Stimulated activated CD4-positive, alpha-beta T cell treated with anti-CD3 and anti-CD28 coated beads, Interleukin-2, amount 100 ng/mL, for 4 hours (primary cell): ENCODE measurements around the gene RNLS.
A peak's percentile ranks its signal among the peaks of the same experiment; 100 is the strongest.

Experiments used
- DNase-seq: peaks from one replicate; pipeline ENCODE4 v3.0.0-alpha.2; 2020; ENCODE audit warnings: low read depth

RNLS gene

GRCh38 chr10:88428442-88428841 lies 154.7 kb downstream of the RNLS start:
- no peak for DNase-seq

GRCh38 chr10:88427024-88427423 lies 156.1 kb downstream of the RNLS start:
- DNase-seq: no peak

GRCh38 chr10:88424881-88425280 lies 158.2 kb downstream of the RNLS start:
- DNase-seq: no peak

- no peak for DNase-seq
Observed at GRCh38 chr10:88423732-88424131, 159.4 kb downstream of the RNLS start.

GRCh38 chr10:88421590-88421989 lies 161.5 kb downstream of the RNLS start:
- DNase-seq: no peak

GRCh38 chr10:88418871-88419270 lies 164.2 kb downstream of the RNLS start:
- no peak for DNase-seq

GRCh38 chr10:88417387-88418030 lies 165.6 kb downstream of the RNLS start:
- DNase-seq: no peak

- no peak for DNase-seq
Observed at GRCh38 chr10:88416801-88417200, 166.3 kb downstream of the RNLS start.

- no peak for DNase-seq
Observed at GRCh38 chr10:88415533-88416130, 167.5 kb downstream of the RNLS start.

- no peak for DNase-seq
Observed at GRCh38 chr10:88413412-88413811, 169.7 kb downstream of the RNLS start.

GRCh38 chr10:88411772-88412349 lies 171.3 kb downstream of the RNLS start:
- no peak for DNase-seq

- DNase-seq: no peak
Observed at GRCh38 chr10:88409824-88410223, 173.3 kb downstream of the RNLS start.

- no peak for DNase-seq
Observed at GRCh38 chr10:88409236-88409635, 173.9 kb downstream of the RNLS start.

GRCh38 chr10:88408096-88408495 lies 175.0 kb downstream of the RNLS start:
- no peak for DNase-seq

GRCh38 chr10:88404133-88404532 lies 179.0 kb downstream of the RNLS start:
- DNase-seq: no peak

GRCh38 chr10:88401671-88402347 lies 181.3 kb downstream of the RNLS start:
- no peak for DNase-seq

- no peak for DNase-seq
Observed at GRCh38 chr10:88399240-88399639, 183.9 kb downstream of the RNLS start.

- DNase-seq: no peak
Observed at GRCh38 chr10:88395677-88396076, 187.4 kb downstream of the RNLS start.

GRCh38 chr10:88392222-88392621 lies 190.9 kb downstream of the RNLS start:
- peak; percentile 4 for DNase-seq

GRCh38 chr10:88390041-88390440 lies 193.1 kb downstream of the RNLS start:
- DNase-seq: no peak

GRCh38 chr10:88389456-88389855 lies 193.7 kb downstream of the RNLS start:
- DNase-seq: peak; percentile 22

GRCh38 chr10:88388324-88388723 lies 194.8 kb downstream of the RNLS start:
- DNase-seq: no peak
